ENCODE measurements around the gene ACTN1. TPM values are rescaled to one million over a fixed set of nuclear protein-coding genes. Genes with fewer than 3 reads are reported as not detected.

ACTN1 gene
- polyA plus RNA-seq, 1 experiment = 1,184 TPM

GRCh38 chr14:68936476-68936875 is 42.6 kb downstream of the ACTN1 start:
- H3K36me3 ChIP-seq (ENCODE audit: control insufficient read depth, insufficient read depth, low read length) = peaks cover 3% of the 10 kb centered on the region
- POLR2A ChIA-PET = no interaction called here
- no peak overlapping the region for H3K4me3 ChIP-seq (ENCODE audit: low read depth, low read length)
- no peak for DNase-seq (ENCODE audit: low read depth)
- no peak for TF ChIP-seq CTCF (IDR thresholded peaks at IDR 0.05; ENCODE audit: insufficient read depth, low read depth, low read length)
- CTCF ChIA-PET = interaction anchor here (1.1 kb wide), 1 partner anchor 145 kb away, joined by 3 read pairs; no protein-coding TSS in a partner anchor
- H3K27me3 ChIP-seq (ENCODE audit: control insufficient read depth, insufficient read depth, low read length) = no peaks in the 10 kb centered on the region

GRCh38 chr14:68935761-68936214 is 43.3 kb downstream of the ACTN1 start:
- POLR2A ChIA-PET = no interaction called here
- DNase-seq (ENCODE audit: low read depth) = no peak
- no peak overlapping the region for H3K4me3 ChIP-seq (ENCODE audit: low read depth, low read length)
- CTCF ChIA-PET = interaction anchor here (0.8 to 1.1 kb wide), 2 partner anchors 24 to 146 kb away, joined by 3 read pairs; no protein-coding TSS in a partner anchor
- H3K27me3 ChIP-seq (ENCODE audit: control insufficient read depth, insufficient read depth, low read length) = no peaks in the 10 kb centered on the region
- H3K36me3 ChIP-seq (ENCODE audit: control insufficient read depth, insufficient read depth, low read length) = peaks cover 3% of the 10 kb centered on the region
- no peak for TF ChIP-seq CTCF (IDR thresholded peaks at IDR 0.05; ENCODE audit: insufficient read depth, low read depth, low read length)

GRCh38 chr14:68934066-68934465 is 45.0 kb downstream of the ACTN1 start:
- no peak for DNase-seq (ENCODE audit: low read depth)
- peaks cover 4% of the 10 kb centered on the region for H3K36me3 ChIP-seq (ENCODE audit: control insufficient read depth, insufficient read depth, low read length)
- CTCF ChIA-PET = no interaction called here

GRCh38 chr14:68932686-68933085 is 46.4 kb downstream of the ACTN1 start:
- ChIA-PET POLR2A (no interaction called here), CTCF (interaction anchor here (1.0 to 2.3 kb wide), 3 partner anchors 9 to 21 kb away, joined by 3 to 8 read pairs (median 4); no protein-coding TSS in a partner anchor)
- H3K36me3 ChIP-seq (ENCODE audit: control insufficient read depth, insufficient read depth, low read length) = peaks cover 7% of the 10 kb centered on the region

More at GRCh38 chr14:68934066-68934465, 45.0 kb downstream of the ACTN1 start:
- POLR2A ChIA-PET = interaction anchor here (0.7 kb wide), 2 partner anchors 62 to 121 kb away, joined by 3 to 9 read pairs; no protein-coding TSS in a partner anchor
- H3K27me3 ChIP-seq (ENCODE audit: control insufficient read depth, insufficient read depth, low read length) = no peaks in the 10 kb centered on the region
- no peak overlapping the region for H3K4me3 ChIP-seq (ENCODE audit: low read depth, low read length)
- no peak for TF ChIP-seq CTCF (IDR thresholded peaks at IDR 0.05; ENCODE audit: insufficient read depth, low read depth, low read length)

GRCh38 chr14:68932231-68932630 is 46.9 kb downstream of the ACTN1 start:
- CTCF ChIA-PET = interaction anchor here (1.0 to 2.3 kb wide), 3 partner anchors 8 to 21 kb away, joined by 3 to 8 read pairs (median 4); no protein-coding TSS in a partner anchor
- Histone ChIP-seq H3K36me3 (ENCODE audit: control insufficient read depth, insufficient read depth, low read length) (peaks cover 9% of the 10 kb centered on the region), H3K4me3 (ENCODE audit: low read depth, low read length) (no peak overlapping the region), H3K27me3 (ENCODE audit: control insufficient read depth, insufficient read depth, low read length) (no peaks in the 10 kb centered on the region)
- DNase-seq (ENCODE audit: low read depth) = no peak
- POLR2A ChIA-PET = interaction anchor here (0.6 kb wide), 2 partner anchors 41 to 1403 kb away, joined by 3 read pairs; no protein-coding TSS in a partner anchor
- TF ChIP-seq CTCF (IDR thresholded peaks at IDR 0.05; ENCODE audit: insufficient read depth, low read depth, low read length) = no peak

More at GRCh38 chr14:68932686-68933085, 46.4 kb downstream of the ACTN1 start:
- TF ChIP-seq CTCF (IDR thresholded peaks at IDR 0.05; ENCODE audit: insufficient read depth, low read depth, low read length) = no peak
- DNase-seq (ENCODE audit: low read depth) = no peak
- no peaks in the 10 kb centered on the region for H3K27me3 ChIP-seq (ENCODE audit: control insufficient read depth, insufficient read depth, low read length)
- H3K4me3 ChIP-seq (ENCODE audit: low read depth, low read length) = no peak overlapping the region

Measured in BJ (cell line).